ENCODE measurements around the gene BMPR1B. TPM values are rescaled to one million over a fixed set of nuclear protein-coding genes. Genes with fewer than 3 reads are reported as not detected.
"Not testable (repeated sequence)": the region's sequence is repeated elsewhere in the genome, so short reads cannot be mapped to it uniquely, and the experiment has no call there.

BMPR1B gene
- total RNA-seq, 2 donors from 2014 or later: 8.9 to 13.9 TPM

- DNase-seq (ENCODE audit: low spot score): no peak
- intact Hi-C loops (cut with DNase I): no loop called here
Measured at GRCh38 chr4:95093936-95094929, 336.5 kb downstream of the BMPR1B start.

GRCh38 chr4:95095348-95095974 lies 337.7 kb downstream of the BMPR1B start:
- intact Hi-C loops (cut with DNase I): no loop called here

GRCh38 chr4:95102162-95102790 lies 344.5 kb downstream of the BMPR1B start:
- intact Hi-C loops (cut with DNase I): no loop called here
- no peak for DNase-seq (ENCODE audit: low spot score)

More at GRCh38 chr4:95095348-95095974, 337.7 kb downstream of the BMPR1B start:
- no peak for DNase-seq (ENCODE audit: low spot score)

- intact Hi-C loops (cut with DNase I): no loop called here
- DNase-seq (ENCODE audit: low spot score): no peak
Measured at GRCh38 chr4:95105112-95105511, 347.4 kb downstream of the BMPR1B start.

- intact Hi-C loops (cut with DNase I): no loop called here
- DNase-seq (ENCODE audit: low spot score): no peak
Measured at GRCh38 chr4:95105983-95106382, 348.2 kb downstream of the BMPR1B start.

GRCh38 chr4:95106408-95106928 lies 348.7 kb downstream of the BMPR1B start:
- DNase-seq (ENCODE audit: low spot score): no peak
- intact Hi-C loops (cut with DNase I): no loop called here

- intact Hi-C loops (cut with DNase I): no loop called here
- no peak for DNase-seq (ENCODE audit: low spot score)
Measured at GRCh38 chr4:95107004-95107403, 349.2 kb downstream of the BMPR1B start.

- no peak for DNase-seq (ENCODE audit: low spot score)
- intact Hi-C loops (cut with DNase I): no loop called here
Measured at GRCh38 chr4:95107635-95108034, 349.9 kb downstream of the BMPR1B start.

- intact Hi-C loops (cut with DNase I): no loop called here
Measured at GRCh38 chr4:95108883-95109421, 351.2 kb downstream of the BMPR1B start.

GRCh38 chr4:95114521-95114920 lies 356.8 kb downstream of the BMPR1B start:
- intact Hi-C loops (cut with DNase I): no loop called here
- DNase-seq (ENCODE audit: low spot score): no peak

More at GRCh38 chr4:95108883-95109421, 351.2 kb downstream of the BMPR1B start:
- no peak for DNase-seq (ENCODE audit: low spot score)

- intact Hi-C loops (cut with DNase I): no loop called here
- DNase-seq (ENCODE audit: low spot score): no peak
Measured at GRCh38 chr4:95118497-95118896, 360.7 kb downstream of the BMPR1B start.

- intact Hi-C loops (cut with DNase I): no loop called here
- no peak for DNase-seq (ENCODE audit: low spot score)
Measured at GRCh38 chr4:95120456-95120855, 362.7 kb downstream of the BMPR1B start.

- no peak for DNase-seq (ENCODE audit: low spot score)
- intact Hi-C loops (cut with DNase I): no loop called here
Measured at GRCh38 chr4:95122001-95122400, 364.2 kb downstream of the BMPR1B start.

GRCh38 chr4:95124906-95125504 lies 367.2 kb downstream of the BMPR1B start:
- intact Hi-C loops (cut with DNase I): no loop called here
- DNase-seq (ENCODE audit: low spot score): no peak

- intact Hi-C loops (cut with DNase I): no loop called here
- no peak for DNase-seq (ENCODE audit: low spot score)
Measured at GRCh38 chr4:95129031-95129430, 371.3 kb downstream of the BMPR1B start.

- DNase-seq (ENCODE audit: low spot score): no peak
- intact Hi-C loops (cut with DNase I): no loop called here
Measured at GRCh38 chr4:95129821-95130311, 372.1 kb downstream of the BMPR1B start.

- intact Hi-C loops (cut with DNase I); DNase-seq (ENCODE audit: low spot score): not testable (repeated sequence)
Measured at GRCh38 chr4:95134016-95134415, 376.3 kb downstream of the BMPR1B start.

- DNase-seq (ENCODE audit: low spot score); intact Hi-C loops (cut with DNase I): not testable (repeated sequence)
Measured at GRCh38 chr4:95139424-95139823, 381.7 kb downstream of the BMPR1B start.

- no peak for DNase-seq (ENCODE audit: low spot score)
- intact Hi-C loops (cut with DNase I): no loop called here
Measured at GRCh38 chr4:95141361-95141760, 383.6 kb downstream of the BMPR1B start.
